Measurements from ENCODE around the gene SERPINA3.

- TF ChIP-seq CTCF (IDR thresholded peaks at IDR 0.05) (no peak), EZH2 (IDR thresholded peaks at IDR 0.05; ENCODE audit: borderline replicate concordance, insufficient read depth, low read depth, low read length, poor library complexity, severe bottlenecking) (no peak)
These were observed 51.9 kb downstream of the SERPINA3 start for GRCh38 chr14:94663965-94664704.
